Measurements from ENCODE around the gene SLC22A25.

SLC22A25 gene

DNA sequence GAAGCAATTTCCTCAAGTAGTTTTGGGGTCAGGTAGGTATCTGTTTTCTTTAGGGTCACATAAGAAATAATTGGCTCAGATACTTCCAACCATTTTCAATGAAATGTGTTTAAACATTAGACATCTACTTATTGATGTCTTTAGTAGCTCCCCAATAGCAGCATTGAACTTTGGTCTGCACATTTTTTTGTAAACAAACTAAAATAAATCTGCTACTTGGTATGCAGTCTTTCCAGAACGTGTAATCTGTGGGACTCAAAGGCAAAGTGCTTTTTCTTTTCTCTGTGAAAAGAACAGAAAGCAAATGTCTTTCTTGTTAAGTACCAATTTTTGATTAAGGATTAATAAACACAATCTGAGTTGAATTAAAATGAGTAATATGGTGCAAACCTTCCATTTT lies 13.6 kb downstream of the SLC22A25 start:
- DNase-seq: no peak

GRCh38 chr11:63227521-63228107 lies 15.8 kb downstream of the SLC22A25 start:
- DNase-seq: no peak

GRCh38 chr11:63226488-63227114 lies 16.8 kb downstream of the SLC22A25 start:
- no peak for DNase-seq

- no peak for DNase-seq
Measured at GRCh38 chr11:63214093-63214492, 29.3 kb downstream of the SLC22A25 start.

GRCh38 chr11:63212742-63213141 lies 30.7 kb downstream of the SLC22A25 start:
- DNase-seq: no peak

- DNase-seq: no peak
Measured at GRCh38 chr11:63210111-63210510, 33.3 kb downstream of the SLC22A25 start.

All from NCI-H1930 (cell line).